Stimulated activated CD8-positive, alpha-beta memory T cell treated with anti-CD3 and anti-CD28 coated beads, Interleukin-15, amount 100 ng/mL, for 1 hour (primary cell): ENCODE results near the gene DENND4C.
"Not testable (repeated sequence)": the region's sequence is repeated elsewhere in the genome, so short reads cannot be mapped to it uniquely, and the experiment has no call there.

Source experiments
- DNase-seq: peaks from one replicate; pipeline ENCODE4 v3.0.0-alpha.2; 2020; ENCODE audit warnings: low read depth

Gene DENND4C

DNA sequence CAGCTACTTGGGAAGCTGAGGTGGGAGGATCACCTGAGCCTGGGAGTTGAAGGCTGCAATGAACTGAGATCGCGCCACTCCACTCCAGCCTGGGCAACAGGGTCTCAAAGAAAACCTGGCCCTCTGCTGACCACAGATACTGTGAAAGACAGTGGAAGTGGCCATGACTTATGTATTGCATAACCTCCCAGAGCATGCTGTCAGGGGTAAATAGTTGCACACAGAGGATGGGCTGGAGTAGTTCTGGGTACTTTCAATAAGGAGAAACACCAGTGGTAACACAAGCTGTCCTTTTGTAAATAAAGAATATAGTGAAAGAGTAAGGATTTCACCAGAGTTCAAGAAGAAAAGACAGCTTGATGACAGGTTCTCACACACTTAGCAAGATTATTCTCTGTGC is 180.1 kb downstream of the DENND4C start:
- DNase-seq: no peak

GRCh38 chr9:19411316-19411715 is 180.8 kb downstream of the DENND4C start:
- DNase-seq: no peak

DNA sequence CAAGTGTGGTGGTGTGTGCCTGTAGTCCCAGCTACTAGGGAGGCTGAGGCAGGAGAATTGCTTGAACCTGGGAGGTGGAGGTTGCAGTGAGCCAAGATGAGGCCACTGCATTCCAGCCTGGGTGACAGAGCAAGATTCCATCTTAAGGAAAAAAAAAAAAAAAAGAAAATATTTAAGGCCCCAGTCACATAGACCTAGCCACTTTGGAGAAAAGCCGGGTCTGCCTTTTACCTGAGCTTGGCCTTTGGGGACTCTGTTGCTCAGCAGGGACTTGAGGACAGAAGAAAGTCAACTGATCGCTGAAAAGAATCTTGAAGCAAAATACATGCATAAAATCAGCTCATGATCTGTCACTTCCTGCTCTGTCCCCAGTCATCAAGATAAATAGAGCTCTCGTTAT is 183.0 kb downstream of the DENND4C start:
- DNase-seq: not testable (repeated sequence)

DNA sequence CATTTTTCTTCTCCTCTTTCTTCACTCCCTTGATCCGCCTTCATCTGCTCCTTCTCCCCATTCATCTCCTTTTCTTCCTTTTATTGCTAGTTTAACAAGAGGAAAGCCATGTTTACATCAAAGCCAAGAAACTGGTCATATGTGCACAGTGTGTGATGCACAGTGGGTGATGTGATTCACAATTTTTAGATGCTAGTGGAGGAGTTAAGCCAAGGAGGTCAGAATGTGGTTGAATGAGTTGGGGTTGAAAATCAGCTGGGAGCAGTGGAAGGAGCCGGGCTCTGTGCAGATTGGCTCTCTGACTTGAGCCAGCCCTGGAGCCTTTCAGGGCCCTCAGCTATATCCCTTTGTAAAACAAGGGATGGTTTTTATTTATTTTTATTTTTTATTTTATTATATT is 185.7 kb downstream of the DENND4C start:
- DNase-seq: no peak

- no peak for DNase-seq
Measured at GRCh38 chr9:19420877-19421276, 190.4 kb downstream of the DENND4C start.
